HTERT RPE-1 (cell line): ENCODE data around the gene ELN.

ENCODE experiments used
- in situ Hi-C: fragments of 300-500 bp; cut with MboI; formaldehyde crosslinking; loops from 4 replicates; pipeline ENCODE4 v1.14.3; 2020; ENCODE audit warnings: low sequenced_read_pairs

ELN gene

GRCh38 chr7:74059681-74060588, 32.0 kb downstream of the ELN start:
- in situ Hi-C loops, result no loop called here

- in situ Hi-C loops, result no loop called here
These were observed 34.0 kb downstream of the ELN start for GRCh38 chr7:74061840-74062539.

- in situ Hi-C loops, result no loop called here
These were observed 35.3 kb downstream of the ELN start for GRCh38 chr7:74063223-74063641.

- in situ Hi-C loops, result no loop called here
These were observed 35.7 kb downstream of the ELN start for GRCh38 chr7:74063646-74064045.

- in situ Hi-C loops, result no loop called here
These were observed 36.7 kb downstream of the ELN start for GRCh38 chr7:74064696-74065095.

DNA sequence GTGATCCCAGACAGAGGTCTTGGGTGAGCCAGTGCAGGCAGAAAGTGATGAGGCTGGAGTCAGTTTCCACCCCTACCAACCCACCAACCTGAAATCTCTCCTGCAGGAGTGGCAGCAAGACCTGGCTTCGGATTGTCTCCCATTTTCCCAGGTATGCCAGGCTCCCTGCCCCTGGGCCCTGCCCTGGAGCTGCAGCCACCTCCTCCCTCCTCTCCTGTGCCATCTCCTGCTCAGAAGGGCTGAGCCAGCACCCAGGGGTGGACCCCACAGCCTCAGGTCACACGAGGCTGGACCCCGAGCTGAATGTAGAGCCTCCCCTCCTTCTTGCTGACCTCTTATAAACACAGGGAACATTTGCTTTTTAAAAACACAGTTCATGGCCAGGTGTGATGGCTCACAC, 38.7 kb downstream of the ELN start:
- in situ Hi-C loops, result no loop called here

DNA sequence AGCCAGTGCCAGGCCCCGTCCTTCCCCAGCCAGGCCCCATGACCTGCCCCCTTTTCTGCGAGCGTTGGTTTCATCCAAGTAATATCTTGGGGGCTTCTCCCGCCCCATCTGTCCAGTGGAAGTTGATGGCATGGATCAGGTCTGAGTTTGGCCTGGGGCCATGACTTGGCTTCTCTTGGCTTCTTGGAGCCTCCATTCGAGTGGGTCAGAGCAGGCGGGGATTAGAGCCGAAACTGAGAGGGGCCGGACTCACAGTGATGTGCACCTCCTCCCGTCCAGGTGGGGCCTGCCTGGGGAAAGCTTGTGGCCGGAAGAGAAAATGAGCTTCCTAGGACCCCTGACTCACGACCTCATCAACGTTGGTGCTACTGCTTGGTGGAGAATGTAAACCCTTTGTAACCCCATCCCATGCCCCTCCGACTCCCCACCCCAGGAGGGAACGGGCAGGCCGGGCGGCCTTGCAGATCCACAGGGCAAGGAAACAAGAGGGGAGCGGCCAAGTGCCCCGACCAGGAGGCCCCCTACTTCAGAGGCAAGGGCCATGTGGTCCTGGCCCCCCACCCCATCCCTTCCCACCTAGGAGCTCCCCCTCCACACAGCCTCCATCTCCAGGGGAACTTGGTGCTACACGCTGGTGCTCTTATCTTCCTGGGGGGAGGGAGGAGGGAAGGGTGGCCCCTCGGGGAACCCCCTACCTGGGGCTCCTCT, 40.6 kb downstream of the ELN start:
- in situ Hi-C loops, result no loop called here

DNA sequence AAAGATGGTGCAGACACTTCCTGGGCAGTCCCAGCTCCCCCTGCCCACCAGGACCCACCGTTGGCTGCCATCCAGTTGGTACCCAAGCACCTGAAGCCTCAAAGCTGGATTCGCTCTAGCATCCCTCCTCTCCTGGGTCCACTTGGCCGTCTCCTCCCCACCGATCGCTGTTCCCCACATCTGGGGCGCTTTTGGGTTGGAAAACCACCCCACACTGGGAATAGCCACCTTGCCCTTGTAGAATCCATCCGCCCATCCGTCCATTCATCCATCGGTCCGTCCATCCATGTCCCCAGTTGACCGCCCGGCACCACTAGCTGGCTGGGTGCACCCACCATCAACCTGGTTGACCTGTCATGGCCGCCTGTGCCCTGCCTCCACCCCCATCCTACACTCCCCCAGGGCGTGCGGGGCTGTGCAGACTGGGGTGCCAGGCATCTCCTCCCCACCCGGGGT, 41.1 kb downstream of the ELN start:
- in situ Hi-C loops, result no loop called here

- in situ Hi-C loops, result no loop called here
These were observed 42.0 kb downstream of the ELN start for GRCh38 chr7:74069790-74070618.

DNA sequence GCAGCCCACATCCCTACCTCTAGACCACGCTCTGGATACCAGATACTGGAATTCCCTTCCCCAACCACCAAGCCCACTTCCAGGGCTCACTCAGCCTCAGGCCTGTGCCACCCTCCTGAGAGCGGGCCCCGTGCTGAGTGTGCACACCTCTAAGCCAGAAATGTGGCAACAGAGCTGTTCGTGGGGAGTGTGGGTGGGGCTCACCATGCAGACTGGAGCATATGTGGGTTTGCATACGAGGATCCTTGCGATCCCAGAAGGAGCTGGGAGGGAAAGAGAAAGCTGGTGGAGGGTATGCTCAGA, 42.6 kb downstream of the ELN start:
- in situ Hi-C loops, result no loop called here

DNA sequence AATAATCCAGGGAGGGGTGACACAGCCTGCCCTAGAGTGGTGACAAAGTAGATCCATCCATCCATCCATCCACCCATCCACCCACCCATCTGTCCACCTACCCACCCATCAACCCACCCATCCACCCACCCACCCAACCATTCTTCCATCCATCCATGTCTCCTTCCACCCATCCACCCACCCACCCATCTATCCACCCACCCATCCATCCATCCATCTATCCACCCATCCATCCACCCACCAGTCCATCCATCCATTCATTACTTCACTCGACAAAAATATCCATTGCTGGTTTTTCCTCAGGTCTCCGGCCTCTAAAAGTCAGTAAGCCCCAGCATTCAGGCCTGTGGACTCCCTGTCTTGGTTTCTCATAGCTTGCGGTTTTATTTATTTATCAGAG, 43.1 kb downstream of the ELN start:
- in situ Hi-C loops, result no loop called here

GRCh38 chr7:74074770-74075169, 46.8 kb downstream of the ELN start:
- in situ Hi-C loops, result no loop called here

- in situ Hi-C loops, result no loop called here
These were observed 50.5 kb downstream of the ELN start for GRCh38 chr7:74078461-74078860.

DNA sequence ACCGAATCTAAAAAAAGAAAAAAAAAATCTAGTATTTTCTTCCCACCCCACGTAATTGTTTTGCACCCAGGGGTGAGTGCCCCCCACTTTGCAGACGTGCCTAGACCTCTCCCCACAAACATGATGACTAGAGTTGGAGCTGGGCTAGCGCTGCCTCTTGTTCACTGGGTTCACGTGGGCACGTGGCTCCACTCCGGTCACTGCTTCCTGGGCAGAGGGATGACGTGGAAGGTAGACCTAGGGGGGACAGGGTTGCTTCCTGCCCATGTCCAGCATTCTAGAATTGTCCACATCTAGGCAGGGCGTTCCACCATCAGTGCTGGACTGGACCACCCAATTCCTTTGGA, 54.8 kb downstream of the ELN start:
- in situ Hi-C loops, result no loop called here

DNA sequence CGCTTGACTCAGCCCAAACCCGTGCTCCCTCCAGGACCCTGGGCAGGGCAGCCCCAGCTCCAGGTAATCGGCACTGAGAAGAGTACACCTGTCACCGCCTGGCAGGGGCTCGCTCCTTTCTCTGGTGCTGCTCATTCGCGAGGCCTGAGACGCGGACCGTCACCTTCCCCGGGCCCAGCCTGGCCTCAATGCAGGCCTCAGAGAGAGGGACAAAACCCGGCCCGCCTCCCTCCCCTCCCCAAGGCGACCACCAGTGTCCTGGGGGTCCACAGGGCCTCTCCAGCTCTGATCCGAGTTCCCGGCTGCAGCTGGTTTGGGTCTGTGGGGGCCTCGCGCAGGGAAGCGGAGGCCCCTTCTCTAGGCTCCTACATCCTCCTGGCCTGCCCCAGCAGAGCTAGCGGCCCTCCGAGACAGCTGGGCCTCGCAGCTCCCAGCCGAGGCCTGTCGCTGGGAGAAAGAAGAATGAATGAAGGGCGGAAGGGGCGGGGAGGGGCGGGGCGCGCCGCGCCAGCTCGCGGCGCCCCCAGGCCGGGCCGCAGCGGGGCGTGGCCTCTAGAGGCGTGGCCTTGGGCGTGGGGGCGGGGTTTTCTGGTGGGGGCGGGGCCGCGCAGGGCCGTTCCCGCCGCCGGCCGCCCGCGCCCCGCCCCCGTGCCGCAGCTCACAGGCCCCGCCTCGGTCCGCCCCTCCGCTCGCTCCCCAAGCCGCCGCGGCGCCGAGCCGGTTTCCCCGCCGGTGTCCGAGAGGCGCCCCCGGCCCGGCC, 55.3 kb downstream of the ELN start, which contains the start of gene LIMK1:
Gene LIMK1, plus strand, starts transcription at position 688 of the 760 bp plus-strand sequence. CDS start 187 bp downstream, outside the sequence.
- in situ Hi-C loops, result no loop called here

DNA sequence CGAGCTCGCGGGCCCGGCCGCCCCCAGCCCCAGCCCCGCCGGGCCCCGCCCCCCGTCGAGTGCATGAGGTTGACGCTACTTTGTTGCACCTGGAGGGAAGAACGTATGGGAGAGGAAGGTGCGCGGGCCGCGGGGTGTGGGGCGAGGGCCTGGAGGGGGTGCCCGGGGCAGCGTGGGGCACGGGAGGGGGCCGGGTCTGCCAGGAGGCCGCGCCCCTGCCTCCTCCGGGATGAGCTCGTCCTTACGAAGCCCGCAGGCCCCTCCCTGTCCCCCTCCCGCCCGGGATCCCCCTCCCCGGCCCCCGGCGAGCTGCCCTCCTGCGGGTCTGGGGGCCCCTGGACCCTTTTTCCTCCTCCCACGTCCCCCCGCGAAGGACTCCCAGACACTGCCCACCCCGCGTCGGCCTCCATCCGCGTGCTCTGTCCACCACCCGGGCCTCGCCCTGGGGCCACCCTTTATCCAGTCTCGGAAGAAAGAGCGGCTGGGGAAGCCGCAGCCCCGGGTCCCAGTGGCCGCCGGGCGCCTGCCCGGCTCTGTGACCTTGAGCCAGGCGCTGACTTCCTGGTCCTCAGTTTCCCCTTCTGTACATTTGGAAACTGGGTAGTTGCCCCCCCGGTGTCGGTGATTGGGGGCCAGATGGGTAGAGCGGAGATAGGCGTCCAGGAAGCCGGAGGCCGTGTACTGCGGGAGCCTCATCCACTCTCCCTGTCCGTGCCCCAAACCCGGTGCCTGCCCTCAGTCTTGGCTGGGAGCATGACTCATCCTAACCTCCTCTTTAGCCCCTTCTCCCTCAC, 56.2 kb downstream of the ELN start:
- in situ Hi-C loops, result no loop called here

DNA sequence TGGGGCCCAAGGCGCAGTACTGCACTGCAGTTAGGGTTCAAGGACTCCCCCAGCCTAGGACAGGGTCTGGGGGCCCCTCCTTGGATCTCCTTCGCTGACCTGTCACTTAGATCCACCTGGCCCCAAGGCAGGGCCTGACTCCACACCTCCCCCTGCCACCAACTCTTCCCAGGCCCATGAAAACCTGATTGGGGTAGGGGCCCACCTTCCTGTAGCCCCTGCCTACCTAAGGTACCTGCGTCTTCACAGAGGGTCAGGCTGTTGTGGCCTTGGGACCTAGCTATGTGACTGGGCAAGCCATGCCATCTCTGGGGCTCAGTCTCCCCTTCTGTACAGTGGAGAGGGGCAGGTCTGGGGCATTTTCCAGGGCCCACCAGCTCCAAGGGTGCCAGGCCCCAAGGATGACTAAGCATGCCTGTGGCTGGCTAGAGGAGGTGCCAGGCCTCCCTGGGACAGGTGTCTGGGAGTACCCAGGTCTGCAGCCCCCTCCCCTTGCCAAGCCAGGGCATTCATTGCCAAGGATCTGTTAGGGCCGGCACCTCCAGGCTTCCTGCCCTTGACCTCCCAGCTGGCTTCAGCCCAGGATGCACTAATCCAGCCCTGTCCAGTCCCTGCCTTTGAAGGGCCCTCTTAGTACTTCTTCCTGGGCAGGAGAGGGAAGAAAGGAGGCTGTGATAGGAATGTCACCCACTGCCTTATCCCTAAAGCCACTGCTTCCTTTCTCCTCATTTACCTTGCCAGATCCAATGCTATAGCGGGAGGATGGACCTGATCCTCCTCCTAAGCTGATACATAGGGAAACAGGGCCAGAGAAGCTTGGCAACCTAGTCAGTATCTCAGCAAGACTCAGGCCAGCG, 57.0 kb downstream of the ELN start:
- in situ Hi-C loops, result no loop called here

- in situ Hi-C loops, result no loop called here
These were observed 59.9 kb downstream of the ELN start for GRCh38 chr7:74087791-74088453.
